Activated CD4-positive, alpha-beta T cell treated with anti-CD3 and anti-CD28 coated beads for 4 hours (primary cell): ENCODE data around the gene ATG13.
"Not testable (repeated sequence)": the region's sequence is repeated elsewhere in the genome, so short reads cannot be mapped to it uniquely, and the experiment has no call there.

Source experiments
- DNase-seq, 2 donors: peaks; one replicate each; pipeline ENCODE4 v3.0.0-alpha.2; 2020

ATG13 gene

DNA sequence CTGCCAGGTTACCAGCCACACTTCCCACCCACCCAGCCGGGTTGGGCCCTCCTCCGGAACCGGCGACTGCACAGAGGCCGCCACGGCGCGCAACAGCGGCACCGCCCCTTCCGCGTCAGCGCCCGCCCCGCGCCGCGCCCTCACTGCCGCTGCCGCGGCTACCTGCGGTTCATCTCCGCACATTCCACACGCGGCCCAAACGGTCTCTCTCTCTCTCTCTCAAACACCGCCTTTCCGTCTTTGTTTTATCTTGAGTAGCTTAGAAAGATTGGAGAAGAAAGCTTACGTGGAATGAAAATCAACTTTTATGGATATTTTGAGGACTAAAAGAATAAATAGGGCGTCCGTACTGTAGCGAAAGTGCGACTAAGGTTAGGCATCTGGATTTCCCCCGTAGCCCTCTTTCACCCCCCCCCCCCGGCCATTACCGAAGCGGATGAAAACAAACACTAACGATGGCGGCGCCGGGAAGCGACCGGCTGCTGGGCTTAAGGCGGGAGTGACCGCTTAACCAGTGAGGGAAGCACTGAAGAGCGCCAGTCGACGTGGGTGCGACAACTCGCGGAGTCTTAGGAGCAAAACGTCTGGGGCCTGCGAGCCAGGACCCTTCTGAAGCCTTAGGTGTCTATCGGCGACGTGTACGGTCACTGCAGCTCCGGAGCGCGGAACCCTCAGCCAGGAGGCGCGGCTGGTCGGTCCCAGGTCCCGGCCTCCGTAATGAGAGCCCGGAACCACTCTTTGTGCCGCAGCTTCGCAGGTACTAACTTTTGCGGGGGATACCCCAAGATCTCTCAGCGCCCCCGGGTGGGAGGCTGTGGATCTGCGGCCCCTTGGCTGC, at the start of gene ATG13, which contains the start of gene HARBI1:
TSS of gene ATG13 (plus strand) at position 420 of the 838 bp plus-strand sequence. CDS start 26,739 bp downstream, outside the sequence.
TSS of gene HARBI1 (minus strand) at position 94 of the 838 bp plus-strand sequence. CDS start 990 bp downstream, outside the sequence.
- DNase-seq: peak; percentile 89 to 92

DNA sequence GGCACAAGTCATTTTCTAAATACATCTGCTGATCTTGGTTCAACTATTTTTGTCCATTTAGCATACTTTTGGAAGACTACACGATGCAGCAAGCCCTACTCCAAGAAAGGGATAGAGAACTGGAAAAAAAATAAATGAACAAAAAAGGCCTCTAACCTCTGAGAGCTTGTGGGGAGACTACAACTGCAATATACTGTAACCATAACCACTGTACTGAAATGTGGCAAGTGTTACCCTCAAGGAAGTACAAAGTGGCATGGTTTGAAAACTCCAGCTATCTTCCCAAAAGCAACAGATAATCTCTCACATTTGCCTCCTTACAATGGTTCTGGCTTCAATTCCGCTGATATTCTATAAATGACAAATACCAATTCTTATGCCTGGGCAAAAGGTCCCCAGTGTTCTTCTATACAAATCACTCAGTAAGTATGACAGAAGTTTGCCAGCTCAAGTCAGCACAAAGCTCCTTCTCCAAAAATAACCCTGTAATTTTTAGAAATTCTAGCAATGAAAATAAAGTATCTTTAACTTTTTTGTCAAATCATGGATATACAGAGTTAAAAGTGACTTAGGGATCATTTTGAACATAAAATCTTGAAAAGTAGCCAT, 46.5 kb upstream of the ATG13 start:
- DNase-seq: no peak

DNA sequence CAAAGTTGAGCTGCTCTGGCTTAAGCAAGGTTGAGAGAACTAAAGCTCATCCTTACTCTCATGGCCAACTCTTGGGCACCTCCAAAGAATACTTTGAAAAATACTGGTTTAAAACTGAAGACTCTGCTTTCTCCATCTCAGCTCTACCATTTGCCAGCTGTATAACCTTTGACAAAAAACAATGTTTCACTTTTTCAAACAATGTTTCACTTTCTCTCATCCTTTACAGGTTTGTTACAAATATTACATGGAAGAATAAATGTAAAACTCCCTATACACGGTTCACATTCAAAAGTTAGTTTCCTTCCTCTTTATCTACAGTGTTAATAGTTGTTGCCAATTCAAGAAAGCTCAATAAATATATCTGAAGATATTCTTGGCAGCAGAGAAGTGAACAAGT, 42.7 kb upstream of the ATG13 start:
- DNase-seq: no peak

DNA sequence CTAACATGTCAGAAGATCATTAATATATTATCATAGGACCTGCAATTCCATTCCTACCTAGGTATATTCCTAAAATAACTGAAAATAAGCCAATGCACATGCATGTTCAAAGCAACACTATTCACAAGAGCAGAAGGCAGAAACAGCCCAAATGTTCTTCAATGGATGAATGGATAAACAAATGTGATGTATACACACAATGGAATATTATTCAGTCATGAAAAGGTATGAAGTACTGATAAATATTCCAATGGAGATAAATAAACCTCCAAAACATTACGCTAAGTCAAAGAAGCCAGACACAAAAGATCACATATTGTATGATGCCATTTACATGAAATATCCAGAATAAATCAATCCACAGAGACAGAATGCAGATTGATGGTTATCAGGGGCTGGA, 40.3 kb upstream of the ATG13 start:
- no peak for DNase-seq

DNA sequence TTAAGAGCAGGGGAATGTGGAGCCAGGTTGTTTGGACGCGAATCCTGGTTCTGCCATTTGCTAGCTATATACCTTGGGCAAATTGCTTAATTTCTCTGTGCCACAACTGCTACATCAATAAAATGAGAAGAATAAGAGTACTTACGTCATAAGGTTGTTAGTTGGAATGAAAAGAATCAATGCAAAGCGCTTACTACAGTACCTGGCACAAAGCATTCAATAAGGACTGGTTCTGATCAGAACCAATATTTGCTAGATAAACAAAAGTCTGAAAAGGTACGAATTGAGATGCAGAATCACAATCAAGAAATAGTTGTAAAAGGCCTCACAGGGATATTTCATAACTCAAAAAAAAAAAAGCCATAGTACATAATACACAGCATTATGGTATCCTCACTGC, 34.8 kb upstream of the ATG13 start:
- no peak for DNase-seq

DNA sequence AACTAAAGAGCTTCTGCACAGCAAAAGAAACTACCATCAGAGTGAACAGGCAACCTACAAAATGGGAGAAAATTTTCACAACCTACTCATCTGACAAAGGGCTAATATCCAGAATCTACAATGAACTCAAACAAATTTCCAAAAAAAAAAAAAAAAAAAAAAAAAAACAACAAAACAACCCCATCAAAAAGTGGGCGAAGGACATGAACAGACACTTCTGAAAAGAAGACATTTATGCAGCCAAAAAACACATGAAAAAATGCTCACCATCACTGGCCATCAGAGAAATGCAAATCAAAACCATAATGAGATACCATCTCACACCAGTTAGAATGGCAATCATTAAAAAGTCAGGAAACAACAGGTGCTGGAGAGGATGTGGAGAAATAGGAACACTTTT, 33.8 kb upstream of the ATG13 start:
- not testable (repeated sequence) for DNase-seq

DNA sequence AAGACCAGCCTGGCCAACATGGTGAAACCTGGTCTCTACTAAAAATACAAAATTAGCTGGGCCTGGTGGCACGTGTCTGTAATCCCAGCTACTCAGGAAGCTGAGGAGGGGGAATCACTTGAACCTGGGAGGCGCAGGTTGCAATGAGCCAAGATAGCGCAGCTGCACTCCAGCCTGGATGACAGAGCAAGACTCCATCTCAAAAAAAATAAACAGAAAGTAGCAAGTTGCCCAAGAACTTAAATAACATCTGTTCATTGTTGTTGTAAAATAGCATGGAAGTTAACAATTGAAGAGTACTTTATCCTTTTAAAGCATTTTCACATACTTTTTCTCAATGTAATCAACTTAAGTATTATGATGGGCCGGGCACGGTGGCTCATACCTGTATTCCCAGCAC, 29.2 kb upstream of the ATG13 start:
- DNase-seq: no peak

DNA sequence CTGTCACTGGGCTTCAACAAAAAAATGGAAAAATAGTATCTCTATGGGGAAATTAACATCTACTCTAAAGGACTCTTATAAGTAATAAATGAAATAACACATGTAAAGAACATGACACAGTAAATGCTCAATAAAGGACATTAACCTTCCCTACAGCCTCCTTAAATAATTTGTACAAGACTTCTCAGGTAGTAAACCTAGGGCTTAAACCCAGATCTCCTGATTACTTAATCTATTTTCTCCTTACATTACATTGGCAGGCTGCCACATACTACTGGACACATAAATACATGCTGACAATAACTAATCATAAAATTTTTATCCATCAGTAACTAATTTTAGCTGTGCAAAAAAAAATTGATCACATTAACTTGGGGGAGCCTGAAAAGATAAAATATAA, 28.4 kb upstream of the ATG13 start:
- DNase-seq: no peak

DNA sequence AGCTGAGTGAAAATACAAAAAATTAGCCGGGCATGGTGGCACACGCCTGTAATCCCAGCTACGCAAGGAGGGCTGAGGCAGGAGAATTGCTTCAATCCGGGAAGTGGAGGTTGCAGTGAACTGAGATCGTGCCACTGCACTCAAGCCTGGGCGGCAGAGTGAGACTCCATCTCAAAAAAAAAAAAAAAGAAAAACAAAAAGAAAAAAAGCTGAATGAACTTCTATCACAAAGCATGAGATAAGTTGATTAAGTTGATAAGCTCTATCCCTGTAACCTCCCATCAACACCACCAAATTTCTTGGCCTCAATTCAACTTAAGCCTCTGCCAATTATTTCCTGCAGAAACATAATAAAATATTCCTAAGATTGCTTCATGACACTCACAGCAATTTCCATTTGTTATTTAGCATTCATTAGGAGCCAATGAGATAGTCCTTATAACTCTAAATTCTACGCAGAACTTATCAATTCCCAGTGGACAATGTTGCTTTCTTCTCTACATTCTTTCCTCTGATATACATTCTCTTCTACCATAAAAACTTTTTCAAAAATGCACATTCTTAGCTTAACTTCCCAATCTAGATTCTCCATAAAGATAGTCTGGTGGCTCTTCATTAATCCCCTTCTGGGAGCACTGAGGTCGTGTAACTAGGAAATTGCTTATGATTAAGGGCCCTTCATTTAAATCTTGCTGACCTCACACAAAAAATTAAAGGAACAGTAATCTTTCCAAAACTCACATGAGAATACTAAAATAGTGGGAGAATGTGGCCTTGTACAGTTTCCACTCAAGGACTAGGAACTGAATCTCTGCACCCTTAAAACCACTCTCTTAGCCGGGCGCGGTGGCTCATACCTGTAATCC, 26.4 kb upstream of the ATG13 start:
- no peak for DNase-seq

DNA sequence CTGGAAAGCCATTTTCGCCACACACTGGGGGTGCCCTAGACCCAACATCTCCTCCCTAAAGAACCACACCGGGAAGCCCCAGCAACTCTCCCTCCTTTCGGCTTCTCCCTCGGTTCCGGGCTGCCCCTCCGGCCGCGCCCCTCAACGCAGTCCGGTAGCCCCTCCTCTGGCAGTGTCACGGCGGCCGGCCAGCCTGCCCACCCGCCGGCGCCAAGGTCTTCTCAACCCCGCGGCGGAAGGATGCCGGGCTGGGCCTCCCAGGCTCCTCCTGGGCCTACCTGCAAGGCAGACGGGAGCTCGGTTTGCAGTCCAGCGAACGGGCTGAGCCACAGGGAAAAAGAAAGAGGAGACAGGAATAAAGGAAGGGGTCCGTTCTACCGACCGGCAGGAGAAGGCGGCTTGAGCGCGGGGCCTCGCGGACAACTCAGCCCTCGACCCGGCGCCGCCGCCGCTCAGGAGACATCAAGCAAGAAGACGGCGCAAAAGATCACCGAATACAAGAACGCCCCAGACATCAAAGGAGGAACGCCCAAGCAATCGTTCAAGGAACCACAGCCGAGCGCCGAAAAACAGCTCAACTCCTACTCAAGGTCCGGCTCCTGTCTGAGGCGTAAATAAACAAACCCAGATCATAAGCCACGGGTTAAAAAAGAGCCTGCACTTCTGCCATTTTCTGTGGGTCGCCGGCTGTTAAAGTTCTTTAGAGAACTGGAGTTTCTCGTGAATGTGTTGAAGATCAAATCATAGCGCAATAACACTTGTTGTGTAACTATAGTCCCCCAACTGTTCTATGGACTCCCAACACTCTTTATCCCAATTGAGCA, 23.6 kb upstream of the ATG13 start, which contains the start of gene AMBRA1:
TSS of gene AMBRA1 (minus strand) at position 474 of the 824 bp plus-strand sequence. CDS start 45,643 bp downstream, outside the sequence.
- DNase-seq: peak; percentile 74 to 80

DNA sequence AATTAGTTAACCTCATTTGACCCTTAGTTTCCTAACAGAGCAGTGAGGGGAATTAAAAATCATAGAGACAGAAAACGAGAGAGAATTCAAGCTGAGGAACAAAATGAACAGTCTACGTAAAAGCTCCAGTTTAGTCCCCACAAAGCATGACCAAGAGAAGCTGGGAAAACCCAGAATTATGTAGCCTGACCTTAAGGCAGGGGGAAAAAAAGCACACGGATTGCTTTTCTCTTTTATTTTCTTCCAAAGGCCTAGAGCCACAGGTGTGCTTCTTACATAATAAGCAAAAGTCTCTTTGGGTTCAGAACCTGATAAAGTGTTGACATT, 23.0 kb upstream of the ATG13 start:
- DNase-seq: no peak

DNA sequence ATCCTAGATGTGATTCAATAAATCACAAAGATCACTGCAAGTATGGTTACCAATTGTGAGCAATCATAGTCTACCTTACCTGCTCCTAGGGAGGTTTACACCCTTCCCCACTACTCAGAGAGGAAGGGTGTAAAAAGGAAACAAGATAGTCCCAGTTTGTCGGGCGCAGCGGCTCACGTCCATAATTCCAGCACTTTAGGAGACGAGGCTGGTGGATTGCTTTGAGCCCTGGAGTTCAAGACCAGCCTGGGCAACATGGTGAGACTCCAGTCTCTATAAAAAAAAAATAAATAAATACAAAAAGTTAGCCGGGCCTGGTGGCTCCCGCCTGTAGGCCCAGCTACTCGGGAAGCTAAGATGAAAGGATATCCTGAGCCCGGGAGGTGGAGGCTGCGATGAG, 22.6 kb upstream of the ATG13 start:
- no peak for DNase-seq

DNA sequence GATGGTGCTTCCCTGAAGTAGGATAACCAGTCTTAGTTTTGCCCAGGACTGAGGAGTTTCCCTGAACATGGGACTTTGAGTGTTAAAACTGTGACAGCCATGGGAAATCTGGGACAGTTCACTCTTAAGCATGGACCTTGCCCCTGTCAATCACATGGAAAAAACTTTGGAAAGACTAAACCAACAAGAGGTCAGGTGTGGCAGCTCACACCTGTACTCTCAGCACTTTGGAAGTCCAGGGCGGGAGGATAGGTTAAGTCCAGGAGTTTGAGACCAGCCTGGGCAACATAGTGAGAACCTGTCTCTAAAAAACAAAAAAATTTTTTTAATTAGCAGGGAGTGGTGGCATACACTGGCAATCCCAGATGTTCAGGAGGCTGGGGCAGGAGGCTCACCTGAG, 20.2 kb upstream of the ATG13 start:
- DNase-seq: no peak

DNA sequence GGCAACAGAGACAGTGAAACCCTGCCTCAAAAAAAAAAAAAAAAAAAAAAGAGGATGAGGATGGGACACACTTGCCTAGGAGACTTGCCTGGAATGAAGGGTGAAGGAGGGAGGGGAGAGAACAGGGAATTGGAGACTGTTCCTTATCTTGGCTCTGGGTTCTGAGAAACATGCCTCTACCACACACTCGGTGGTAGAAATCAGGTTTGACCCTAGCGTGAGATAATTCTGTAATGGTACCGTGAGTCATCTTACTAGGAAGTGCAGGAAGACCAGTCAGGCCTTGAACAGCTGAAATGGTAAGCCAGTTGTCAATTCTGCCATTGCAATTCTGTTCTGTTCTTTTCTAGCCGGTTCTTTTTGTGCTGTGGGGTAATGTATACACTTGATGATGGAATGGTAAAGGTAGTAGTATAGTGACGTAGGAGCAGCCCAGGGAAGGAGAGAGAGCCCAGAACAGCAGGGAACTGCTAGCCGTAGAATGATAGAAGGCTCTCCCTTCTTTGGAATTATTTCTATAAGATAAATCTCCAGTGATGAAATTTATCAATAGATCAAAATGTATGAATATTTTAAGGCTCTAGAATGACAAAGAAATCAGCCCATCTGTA, 19.6 kb upstream of the ATG13 start:
- DNase-seq: no peak

DNA sequence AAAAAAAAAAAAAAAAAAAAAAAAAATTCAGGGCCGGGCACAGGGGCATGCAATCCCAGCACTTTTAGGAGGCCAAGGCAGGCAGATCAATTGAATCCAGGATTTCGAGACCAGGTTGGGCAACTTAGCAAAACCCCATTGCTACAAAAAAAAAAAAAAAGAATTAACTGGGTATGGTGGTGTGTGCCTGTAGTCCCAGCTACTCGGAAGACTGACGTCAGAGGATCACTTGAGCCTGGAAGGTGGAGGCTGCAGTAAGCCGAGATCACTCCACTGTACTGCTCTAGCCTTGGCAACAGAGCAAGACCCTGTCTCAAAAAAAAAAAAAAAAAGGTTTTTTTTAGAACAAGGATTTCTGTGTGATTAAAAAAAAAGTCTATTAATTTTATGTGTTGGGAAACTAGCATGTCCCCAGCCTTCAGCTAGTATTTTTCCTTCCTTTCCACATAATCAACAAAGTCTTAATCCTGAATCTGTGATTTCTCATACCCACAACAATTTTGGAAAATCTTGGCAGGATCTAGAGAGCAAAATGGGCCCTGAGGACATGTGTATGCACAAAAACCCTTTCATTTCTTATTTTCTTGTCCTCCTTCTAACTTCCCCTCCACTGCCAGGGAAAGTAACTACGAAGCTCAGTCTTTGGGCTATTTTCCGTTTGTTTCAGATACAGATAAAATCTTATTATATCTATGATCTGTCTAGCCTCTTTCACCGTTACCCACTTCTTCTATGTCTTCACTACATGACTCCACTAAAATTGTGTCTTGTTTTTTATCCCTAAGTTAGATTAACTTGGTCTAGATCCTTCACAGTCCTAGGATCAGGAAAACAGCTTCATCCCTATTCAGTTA, 17.8 kb upstream of the ATG13 start:
- no peak for DNase-seq

DNA sequence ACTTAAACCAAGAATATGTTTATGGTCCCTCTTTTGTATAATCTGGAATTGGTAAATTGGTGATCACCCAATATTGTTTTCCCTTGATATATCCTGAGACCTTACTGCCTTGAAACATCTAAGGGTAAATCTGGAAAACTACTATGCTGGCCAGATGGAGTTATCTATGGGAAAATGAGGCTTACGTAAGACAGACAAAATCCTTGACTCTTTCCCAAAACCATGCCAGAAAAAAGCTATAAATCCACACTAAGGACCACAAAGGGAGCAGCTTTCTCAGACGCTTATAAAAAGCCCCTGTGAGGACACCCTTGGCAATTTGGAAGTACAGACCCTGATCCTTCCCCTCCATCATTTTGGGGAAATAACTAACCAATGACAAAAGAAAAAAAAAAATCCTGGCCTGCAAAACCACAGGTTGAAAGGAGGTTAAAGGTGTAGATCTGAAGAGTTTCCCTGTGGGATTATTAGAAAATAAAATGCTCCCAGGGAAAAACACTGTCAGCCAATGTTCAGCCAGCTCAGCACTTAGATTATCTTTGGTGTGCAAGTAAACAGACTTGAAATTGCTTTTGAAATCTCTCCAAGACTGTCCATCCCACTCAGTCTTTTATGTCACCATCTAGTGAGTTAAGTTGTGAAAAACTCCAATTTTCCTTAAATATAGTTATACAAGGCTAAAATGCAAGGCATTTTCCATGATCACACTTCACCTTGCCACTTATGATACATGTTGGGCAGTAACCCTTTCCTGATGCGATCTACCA, 17.0 kb upstream of the ATG13 start:
- no peak for DNase-seq

DNA sequence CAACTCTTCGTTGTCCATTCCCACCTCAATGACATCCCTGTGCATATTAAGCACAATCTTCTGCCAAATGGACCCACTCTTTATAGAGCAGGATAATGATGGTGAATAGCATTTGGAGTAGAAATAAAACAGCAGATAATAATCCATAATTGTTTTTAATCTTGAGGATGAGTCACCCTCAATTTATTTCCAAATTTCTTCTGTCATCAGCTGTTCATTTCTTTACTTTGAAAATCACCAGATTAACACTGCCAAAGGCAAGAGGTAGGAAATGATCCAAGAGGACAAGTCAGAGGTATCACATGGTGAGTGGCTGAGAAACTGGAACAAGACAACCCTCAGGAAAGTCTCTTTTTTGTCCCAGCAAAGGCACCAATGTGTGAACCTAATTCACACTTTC, 16.2 kb upstream of the ATG13 start:
- no peak for DNase-seq

DNA sequence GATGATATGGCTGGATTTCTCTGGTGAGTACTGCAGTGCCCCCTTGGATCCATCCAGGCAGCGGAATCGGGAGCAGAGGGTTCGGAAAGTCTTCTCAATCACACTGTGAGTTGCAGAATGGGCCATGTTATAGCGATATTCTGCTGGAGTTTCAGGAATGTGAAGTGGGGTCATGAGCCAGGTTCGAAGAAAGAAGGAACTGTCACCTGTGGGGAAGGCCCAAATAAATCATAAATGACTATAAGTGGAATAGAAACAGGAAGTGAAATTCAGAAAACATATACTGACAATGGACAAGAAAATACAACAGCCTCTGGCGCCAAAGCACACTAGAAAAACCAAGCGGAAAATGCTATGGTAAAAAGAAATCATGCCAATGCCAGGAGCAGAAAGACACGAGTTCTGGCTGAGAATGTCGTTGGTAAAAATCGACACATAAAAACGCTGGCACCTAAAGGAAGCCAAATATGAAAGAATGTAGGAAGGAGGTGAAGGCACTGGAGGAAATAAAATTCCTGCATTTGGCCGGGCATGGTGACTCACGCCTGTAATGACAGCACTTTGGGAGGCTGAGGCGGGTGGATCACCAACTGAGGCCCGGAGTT, 13.5 kb upstream of the ATG13 start:
- DNase-seq: no peak

DNA sequence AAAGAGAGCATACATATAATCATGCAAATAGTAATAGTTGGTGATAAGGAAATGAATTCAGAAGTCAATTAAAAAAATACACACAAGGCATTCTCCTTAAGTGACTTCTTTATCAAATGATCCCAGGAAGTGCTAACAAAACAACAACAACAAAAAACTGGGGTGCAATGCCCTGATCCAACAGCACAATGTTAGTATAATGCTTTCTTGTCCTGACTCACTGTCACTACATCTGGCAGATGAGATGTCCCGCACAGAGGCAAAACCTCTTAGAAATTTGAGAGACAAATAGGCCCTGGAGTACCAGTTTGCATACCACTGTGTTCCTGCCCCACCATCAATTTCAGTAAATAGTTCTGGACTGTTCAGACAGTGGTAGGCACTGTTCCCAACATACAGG, 12.6 kb upstream of the ATG13 start:
- DNase-seq: no peak

DNA sequence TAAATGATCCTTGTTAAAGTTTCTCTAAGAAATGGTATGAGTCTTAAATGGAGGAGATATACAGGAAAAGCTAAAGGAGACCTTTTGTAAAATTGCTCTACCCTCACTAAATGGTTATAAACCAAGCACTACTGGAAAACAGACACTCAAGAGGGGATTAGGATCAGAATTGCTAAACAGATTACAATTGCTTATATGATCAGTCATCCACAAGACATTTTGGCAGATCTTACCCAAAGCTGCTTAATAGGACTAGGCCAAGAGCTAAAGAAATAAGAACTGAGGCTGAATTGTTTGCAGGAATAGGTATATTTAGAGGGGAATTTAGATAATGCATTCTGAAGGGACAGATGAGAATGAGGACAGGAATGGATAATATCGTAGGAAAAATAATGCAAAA, 9.8 kb upstream of the ATG13 start:
- DNase-seq: no peak
